ENCODE measurements around the gene PCNX2. TPM values are rescaled to one million over a fixed set of nuclear protein-coding genes. Genes with fewer than 3 reads are reported as not detected.
"Not testable (repeated sequence)": the region's sequence is repeated elsewhere in the genome, so short reads cannot be mapped to it uniquely, and the experiment has no call there.

PCNX2 gene
- total RNA-seq, 1 donor from 2014 or later, result 49.8 TPM

DNA sequence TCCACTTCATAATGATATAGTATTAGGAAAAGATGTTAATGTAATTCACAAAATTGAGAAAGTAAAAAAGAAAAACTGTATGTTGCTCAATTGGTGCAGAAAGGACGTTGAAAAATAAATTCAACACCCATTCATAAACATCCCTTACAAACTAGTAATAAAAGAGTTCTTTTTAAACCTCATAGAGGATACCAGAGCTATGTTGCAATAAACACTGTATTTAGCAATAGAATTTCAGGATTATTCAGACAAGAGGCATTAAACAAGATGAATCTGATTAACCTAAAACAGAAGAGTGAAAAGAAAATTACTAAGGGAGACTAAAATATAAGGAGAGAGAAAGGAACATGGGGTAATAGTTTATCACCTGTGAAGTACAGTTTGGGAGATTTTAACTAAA, 190.3 kb downstream of the PCNX2 start:
- DNase-seq (ENCODE audit: low spot score), result no peak

- DNase-seq (ENCODE audit: low spot score), result no peak
Measured at GRCh38 chr1:233102341-233102740, 193.2 kb downstream of the PCNX2 start.

DNA sequence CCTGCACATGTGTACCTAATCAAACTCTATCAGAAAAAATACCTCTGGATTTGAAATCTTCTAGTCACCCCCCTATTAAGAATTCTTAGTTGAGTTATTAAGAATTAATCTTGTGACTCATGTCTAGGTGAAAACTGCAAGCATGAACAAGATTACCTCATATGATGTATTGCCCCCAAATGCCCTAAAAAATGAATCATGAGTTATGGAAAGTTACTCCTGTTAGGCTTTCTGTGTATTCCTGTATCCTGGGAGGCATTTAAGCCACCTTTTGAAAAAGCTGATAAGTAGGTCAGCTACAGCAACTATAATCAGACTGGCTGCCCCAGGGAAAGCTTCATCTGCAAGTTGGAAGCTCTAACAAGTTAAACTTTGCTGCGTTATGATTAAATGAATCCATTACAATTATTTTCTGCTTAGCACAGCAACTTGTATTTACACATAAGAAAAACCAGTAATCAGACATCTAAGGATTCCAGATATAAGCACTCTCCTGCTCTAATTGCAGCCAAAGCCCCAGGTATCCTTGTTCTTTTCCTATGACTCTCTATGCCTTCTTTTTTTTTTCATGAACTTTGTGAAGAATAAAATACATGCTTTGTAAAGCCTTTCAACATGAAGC, 197.5 kb downstream of the PCNX2 start:
- DNase-seq (ENCODE audit: low spot score), result no peak

- DNase-seq (ENCODE audit: low spot score), result no peak
Measured at GRCh38 chr1:233097546-233097945, 198.0 kb downstream of the PCNX2 start.

GRCh38 chr1:233094691-233095090, 200.8 kb downstream of the PCNX2 start:
- DNase-seq (ENCODE audit: low spot score), result no peak

- no peak for DNase-seq (ENCODE audit: low spot score)
Measured at GRCh38 chr1:233094269-233094668, 201.3 kb downstream of the PCNX2 start.

GRCh38 chr1:233090746-233091494, 204.6 kb downstream of the PCNX2 start:
- no peak for DNase-seq (ENCODE audit: low spot score)

DNA sequence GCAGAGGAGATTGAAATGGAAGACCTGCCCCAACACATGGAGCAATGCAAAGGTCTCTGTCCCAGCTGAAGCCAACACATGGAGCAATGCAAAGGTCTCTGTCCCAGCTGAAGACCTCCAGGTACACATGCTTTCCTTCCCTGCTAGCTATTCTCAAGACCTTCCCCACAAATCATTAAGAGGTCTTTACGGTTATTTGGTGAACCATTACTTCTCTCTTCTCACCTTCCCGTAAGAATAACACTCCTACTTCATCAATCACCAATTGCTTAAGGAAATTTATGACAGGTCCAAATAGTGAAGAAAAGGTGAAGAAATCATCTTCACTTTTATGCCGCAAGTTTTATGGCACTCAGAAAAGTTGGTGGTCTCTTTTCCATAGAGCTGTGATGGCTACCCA, 206.3 kb downstream of the PCNX2 start:
- DNase-seq (ENCODE audit: low spot score), result no peak

GRCh38 chr1:233088613-233089012, 206.9 kb downstream of the PCNX2 start:
- DNase-seq (ENCODE audit: low spot score), result no peak

GRCh38 chr1:233086961-233087881, 208.3 kb downstream of the PCNX2 start:
- DNase-seq (ENCODE audit: low spot score), result no peak

GRCh38 chr1:233085566-233085965, 210.0 kb downstream of the PCNX2 start:
- DNase-seq (ENCODE audit: low spot score), result no peak

GRCh38 chr1:233082778-233083550, 212.6 kb downstream of the PCNX2 start:
- DNase-seq (ENCODE audit: low spot score), result no peak

DNA sequence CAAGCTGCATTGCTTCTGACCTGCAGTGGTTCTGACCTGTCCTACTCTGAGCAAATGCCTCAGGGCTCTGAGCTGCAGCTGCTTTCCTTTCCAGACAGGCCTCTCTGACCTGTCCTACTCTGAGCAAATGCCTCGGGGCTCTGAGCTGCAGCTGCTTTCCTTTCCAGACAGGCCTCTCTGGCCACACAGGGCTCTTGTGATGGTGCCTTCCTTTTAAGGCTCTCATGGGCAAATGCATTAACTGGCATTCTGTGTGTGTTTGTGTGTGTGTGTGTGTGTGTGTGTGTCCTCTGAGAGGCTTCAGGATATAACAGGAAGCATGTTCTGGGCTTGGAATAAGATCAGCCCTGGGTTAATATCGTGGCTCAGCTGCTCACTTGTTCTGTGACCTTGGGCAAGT, 213.8 kb downstream of the PCNX2 start:
- DNase-seq (ENCODE audit: low spot score), result no peak

- not testable (repeated sequence) for DNase-seq (ENCODE audit: low spot score)
Measured at GRCh38 chr1:233080827-233081226, 214.7 kb downstream of the PCNX2 start.

DNA sequence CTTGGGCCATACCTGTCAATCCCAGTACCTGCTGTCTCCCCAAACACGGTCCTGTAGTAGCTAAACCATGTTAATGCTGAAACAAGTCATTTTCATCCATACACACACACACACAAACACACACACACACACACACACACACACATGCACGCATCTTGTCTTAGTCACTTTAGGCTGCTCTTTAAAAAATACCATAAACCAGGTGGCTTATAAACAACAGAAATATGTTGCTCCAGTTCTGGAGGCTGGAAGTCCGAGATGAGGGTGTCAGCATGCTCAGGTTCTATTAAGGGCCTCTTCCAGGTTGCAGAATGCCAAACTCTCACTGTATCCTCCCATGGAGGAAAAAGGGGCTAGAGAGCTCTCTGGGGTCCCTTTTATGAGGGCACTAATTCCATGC, 215.2 kb downstream of the PCNX2 start:
- DNase-seq (ENCODE audit: low spot score), result no peak

DNA sequence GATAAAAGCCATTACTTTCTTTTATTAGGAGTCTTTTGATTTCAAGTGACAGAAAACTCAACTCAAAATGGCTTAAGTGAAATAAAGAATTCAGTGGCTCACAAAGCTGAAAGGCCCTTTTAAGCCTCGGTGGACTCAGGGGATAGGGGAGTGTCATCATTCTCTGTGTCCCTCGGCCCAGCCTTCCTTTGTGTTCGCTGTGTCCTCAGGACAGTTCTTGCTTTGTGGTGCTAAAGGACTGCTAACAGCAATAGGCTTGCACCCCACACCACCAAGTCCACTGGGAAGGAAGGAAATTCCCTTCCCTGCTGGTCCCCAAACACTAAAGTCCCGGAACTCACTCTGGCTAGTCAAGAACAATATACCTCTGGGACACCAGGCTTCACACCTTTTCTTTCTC, 216.0 kb downstream of the PCNX2 start:
- DNase-seq (ENCODE audit: low spot score), result no peak

- DNase-seq (ENCODE audit: low spot score), result no peak
Measured at GRCh38 chr1:233078396-233078795, 217.1 kb downstream of the PCNX2 start.

GRCh38 chr1:233075915-233076295, 219.6 kb downstream of the PCNX2 start:
- no peak for DNase-seq (ENCODE audit: low spot score)

GRCh38 chr1:233066087-233066486, 229.4 kb downstream of the PCNX2 start:
- no peak for DNase-seq (ENCODE audit: low spot score)

DNA sequence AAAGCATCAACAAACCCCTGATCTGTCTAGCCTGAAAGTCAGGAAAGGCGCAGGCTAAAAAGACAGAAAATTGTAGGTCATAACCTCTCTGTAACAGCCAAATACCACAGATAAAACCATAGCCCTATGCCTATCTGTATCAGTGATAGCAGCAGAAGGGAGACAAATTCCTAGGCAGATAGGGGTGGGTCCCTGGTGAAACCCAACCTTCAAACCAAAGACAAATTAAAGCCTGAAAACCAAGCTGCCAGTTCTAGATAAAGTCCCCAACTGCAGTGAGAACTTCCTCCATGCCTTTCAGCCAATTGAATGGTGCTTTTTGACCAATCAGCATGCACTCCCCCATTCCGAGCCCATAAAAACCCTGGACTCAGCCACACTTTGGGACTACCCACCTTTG, 229.8 kb downstream of the PCNX2 start:
- DNase-seq (ENCODE audit: low spot score), result no peak

DNA sequence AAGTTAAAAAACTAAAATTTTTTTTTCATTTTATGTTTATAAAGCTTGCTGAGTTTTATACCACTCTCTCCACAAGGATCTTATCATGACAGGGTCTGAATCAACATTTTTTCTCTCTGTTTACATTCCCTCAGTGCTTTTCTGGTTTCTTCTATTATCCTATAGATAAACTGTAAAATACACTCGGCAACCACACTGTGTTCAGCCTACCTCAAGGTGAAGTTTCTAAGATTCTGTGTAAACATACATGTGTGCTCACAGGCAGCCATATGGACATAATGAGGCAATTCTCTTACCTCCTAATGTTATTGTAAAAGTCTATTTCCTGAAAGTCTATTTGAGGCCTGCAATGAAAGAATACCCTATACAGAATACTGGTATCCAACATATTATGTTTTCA, 230.5 kb downstream of the PCNX2 start:
- no peak for DNase-seq (ENCODE audit: low spot score)

GRCh38 chr1:233063462-233063861, 232.1 kb downstream of the PCNX2 start:
- no peak for DNase-seq (ENCODE audit: low spot score)
